H9 (cell line): ENCODE data around the gene IL26. TPM values are rescaled to one million over a fixed set of nuclear protein-coding genes. Genes with fewer than 3 reads are reported as not detected.

ENCODE experiments used
- DNase-seq: peaks from one replicate; pipeline ENCODE4 v3.0.0-alpha.2; 2017
- H2AFZ ChIP-seq: one replicate; pipeline ENCODE4 v1.6.1; 2013; ENCODE audit warnings: mild to moderate bottlenecking, low read length, control low read depth, moderate library complexity
- H2AK5ac ChIP-seq: 2 replicates; pipeline ENCODE4 v1.6.1; 2013; ENCODE audit warnings: low read length, control low read depth, mixed read lengths; ENCODE audit not compliant: insufficient read length
- H2BK120ac ChIP-seq: one replicate; pipeline ENCODE4 v1.6.1; 2013; ENCODE audit warnings: low read depth, mild to moderate bottlenecking, low read length, control low read depth, inconsistent platforms; ENCODE audit not compliant: poor library complexity, severe bottlenecking
- H2BK12ac ChIP-seq: 2 replicates; pipeline ENCODE4 v1.6.1; 2013; ENCODE audit warnings: low read length, control low read depth, mixed read lengths, low read depth; ENCODE audit not compliant: insufficient read length
- H2BK15ac ChIP-seq: 2 replicates; pipeline ENCODE4 v1.6.1; 2013; ENCODE audit warnings: low read depth, low read length, control low read depth
- H2BK20ac ChIP-seq: one replicate; pipeline ENCODE4 v1.6.1; 2013; ENCODE audit warnings: low read depth, mild to moderate bottlenecking, low read length, control low read depth, inconsistent platforms; ENCODE audit not compliant: poor library complexity, severe bottlenecking
- H2BK5ac ChIP-seq: 2 replicates; pipeline ENCODE4 v1.6.1; 2013; ENCODE audit warnings: low read length, control low read depth, mixed read lengths; ENCODE audit not compliant: insufficient read length
- H3K14ac ChIP-seq: 2 replicates; pipeline ENCODE4 v1.6.1; 2013; ENCODE audit warnings: low read length, control low read depth; ENCODE audit not compliant: insufficient read depth
- H3K18ac ChIP-seq: 2 replicates; pipeline ENCODE4 v1.6.1; 2013; ENCODE audit warnings: low read depth, mild to moderate bottlenecking, mixed read lengths, low read length, control low read depth; ENCODE audit not compliant: insufficient read length
- H3K23ac ChIP-seq: 2 replicates; pipeline ENCODE4 v1.6.1; 2013; ENCODE audit warnings: low read length, control low read depth, mixed read lengths, low read depth; ENCODE audit not compliant: insufficient read length
- H3K23me2 ChIP-seq: 2 replicates; pipeline ENCODE4 v1.6.1; 2013; ENCODE audit warnings: low read depth, mild to moderate bottlenecking, mixed read lengths, low read length, control low read depth; ENCODE audit not compliant: insufficient read length, poor library complexity, severe bottlenecking
- H3K27ac ChIP-seq: 2 replicates; pipeline ENCODE4 v1.5.1; 2013; ENCODE audit warnings: low read length, control low read depth, mixed read lengths, low read depth; ENCODE audit not compliant: insufficient read length
- H3K27me3 ChIP-seq: 2 replicates; pipeline ENCODE4 v1.6.1; 2013; ENCODE audit warnings: low read length, control low read depth, inconsistent platforms; ENCODE audit not compliant: insufficient read depth
- H3K4ac ChIP-seq: 2 replicates; pipeline ENCODE4 v1.6.1; 2013; ENCODE audit warnings: low read depth, mild to moderate bottlenecking, control low read depth, inconsistent platforms, low read length, moderate library complexity
- H3K4me1 ChIP-seq: 2 replicates; pipeline ENCODE4 v1.6.1; 2013; ENCODE audit warnings: low read length, control low read depth, inconsistent platforms; ENCODE audit not compliant: insufficient read depth
- H3K4me2 ChIP-seq: 2 replicates; pipeline ENCODE4 v1.6.1; 2013; ENCODE audit warnings: low read length, control low read depth, mixed read lengths; ENCODE audit not compliant: insufficient read length, insufficient read depth
- H3K56ac ChIP-seq: 2 replicates; pipeline ENCODE4 v1.6.1; 2013; ENCODE audit warnings: low read depth, mild to moderate bottlenecking, mixed read lengths, low read length, control low read depth; ENCODE audit not compliant: insufficient read length
- H3K79me1 ChIP-seq: 2 replicates; pipeline ENCODE4 v1.6.1; 2013; ENCODE audit warnings: low read depth, mild to moderate bottlenecking, moderate library complexity, low read length, control low read depth, inconsistent platforms; ENCODE audit not compliant: insufficient read depth, poor library complexity, severe bottlenecking
- H3K79me2 ChIP-seq: 2 replicates; pipeline ENCODE4 v1.6.1; 2013; ENCODE audit warnings: low read length, control low read depth, inconsistent platforms; ENCODE audit not compliant: insufficient read depth
- H3K9ac ChIP-seq: 2 replicates; pipeline ENCODE4 v1.6.1; 2013; ENCODE audit warnings: low read length, control low read depth, mixed read lengths; ENCODE audit not compliant: insufficient read length; ENCODE audit errors: extremely low read depth
- H3K9me3 ChIP-seq: one replicate; pipeline ENCODE4 v1.6.1; 2013; ENCODE audit warnings: low read depth, low read length, inconsistent platforms; ENCODE audit not compliant: control insufficient read depth
- H3T11ph ChIP-seq: one replicate; pipeline ENCODE4 v1.6.1; 2013; ENCODE audit warnings: mild to moderate bottlenecking, low read length, control low read depth, inconsistent platforms
- H4K20me1 ChIP-seq: one replicate; pipeline ENCODE4 v1.6.1; 2013; ENCODE audit not compliant: control insufficient read depth, insufficient read length, insufficient read depth
- H4K5ac ChIP-seq: 2 replicates; pipeline ENCODE4 v1.6.1; 2013; ENCODE audit warnings: low read depth, mild to moderate bottlenecking, mixed read lengths, low read length, control low read depth; ENCODE audit not compliant: insufficient read length
- H4K8ac ChIP-seq: replicated peaks from 2 replicates; pipeline ENCODE4 v1.6.1; 2013; ENCODE audit warnings: low read length, control low read depth, mixed read lengths, low read depth; ENCODE audit not compliant: insufficient read length
- H4K91ac ChIP-seq: 2 replicates; pipeline ENCODE4 v1.6.1; 2013; ENCODE audit warnings: low read depth, mild to moderate bottlenecking, moderate library complexity, mixed read lengths, low read length, control low read depth; ENCODE audit not compliant: insufficient read length
- H3K27ac Mint-ChIP-seq, 3 experiments: 2 replicates in 2 of 3; 3 replicates in 1 of 3; pipeline ENCODE4 v1.8.0; 2020 to 2021; ENCODE audit warnings: mixed read lengths in 3 of 3, mild to moderate bottlenecking in 1 of 3, moderate library complexity in 1 of 3
- H3K27me3 Mint-ChIP-seq: 2 replicates; pipeline ENCODE4 v1.8.0; 2021; ENCODE audit warnings: low read depth, mild to moderate bottlenecking, moderate library complexity, mixed read lengths
- H3K36me3 Mint-ChIP-seq, 3 experiments: 2 replicates in 2 of 3; 3 replicates in 1 of 3; pipeline ENCODE4 v1.8.0; 2020 to 2021; ENCODE audit warnings: low read depth in 3 of 3, mixed read lengths in 3 of 3; ENCODE audit not compliant: insufficient read depth in 1 of 3
- H3K4me1 Mint-ChIP-seq, 2 experiments: 2 replicates each; pipeline ENCODE4 v1.8.0; 2020; ENCODE audit warnings: mixed read lengths in 2 of 2
- H3K4me3 Mint-ChIP-seq, 2 experiments: 2 replicates in 1 of 2; 3 replicates in 1 of 2; pipeline ENCODE4 v1.8.0; 2020 to 2021; ENCODE audit warnings: mild to moderate bottlenecking in 2 of 2, mixed read lengths in 2 of 2, moderate library complexity in 1 of 2
- H3K9me3 Mint-ChIP-seq, 2 experiments: 2 replicates in 1 of 2; 3 replicates in 1 of 2; pipeline ENCODE4 v1.8.0; 2020; ENCODE audit warnings: mild to moderate bottlenecking in 2 of 2, mixed read lengths in 2 of 2, moderate library complexity in 1 of 2
- WGBS: extraction: QIAGEN DNeasy Blood & Tissue Kit; methylation state at CpG from one replicate; pipeline ENCODE4 v1.1.7; 2013; ENCODE audit warnings: missing lambda C conversion rate, low lambda C conversion rate, mixed read lengths; ENCODE audit not compliant: insufficient read length; ENCODE audit errors: extremely low coverage; 5-methylcytosine and 5-hydroxymethylcytosine counted together
- total RNA-seq: library from RNA; stranded (reverse); gene quantifications from 2 replicates; pipeline ENCODE4 v1.2.1, GENCODE V29; 2021
- TF ChIP-seq, protein P1 (sequence below): fragments of 200-600 bp; sonication (generic); conservative IDR thresholded peaks from 3 replicates; pipeline ENCODE4 v1.8.0; 2021; ENCODE audit warnings: antibody characterized with exemption, mild to moderate bottlenecking

The IL26 gene
- total RNA-seq, 1 experiment from 2014 or later, result not detected

DNA sequence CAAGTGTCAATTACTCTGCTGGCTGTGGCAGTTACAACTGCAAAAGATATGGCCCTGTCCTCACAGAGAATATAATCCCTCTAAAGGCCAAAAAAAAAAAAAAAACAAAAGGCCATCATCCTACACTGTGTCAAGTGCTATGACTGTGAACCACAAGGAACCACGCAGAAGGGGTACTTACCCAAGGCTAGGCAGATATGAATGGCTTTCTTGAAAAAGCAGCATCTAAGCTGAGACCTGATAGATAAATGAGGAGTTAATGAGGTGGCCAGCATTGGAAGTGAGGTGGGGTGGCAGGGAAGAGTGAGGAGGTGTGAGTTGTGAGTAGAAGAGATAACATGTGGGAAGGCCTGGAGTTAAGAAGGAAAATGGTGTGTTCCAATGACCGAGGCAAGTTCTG, 44.2 kb upstream of the IL26 start:
- no peak overlapping the region for H3K18ac ChIP-seq
- no peaks in the 10 kb centered on the region for H4K20me1 ChIP-seq
- no peak overlapping the region for H2BK12ac ChIP-seq
- no peak overlapping the region for H3K4me2 ChIP-seq
- H2BK120ac ChIP-seq, result no peak overlapping the region
- no peak overlapping the region for H4K8ac ChIP-seq
- H3K27ac Mint-ChIP-seq, result no peak overlapping the region; a peak in 1 of 7 replicates
- H2AK5ac ChIP-seq, result no peak overlapping the region
- no peak overlapping the region for H4K91ac ChIP-seq
- H3K9me3 ChIP-seq, result no peaks in the 10 kb centered on the region
- H3K9ac ChIP-seq, result no peak overlapping the region
- no peaks in the 10 kb centered on the region; a peak in 1 of 4 replicates for H3K4me1 Mint-ChIP-seq
- no peaks in the 10 kb centered on the region for H3K36me3 Mint-ChIP-seq
- H2BK5ac ChIP-seq, result no peak overlapping the region
- no peaks in the 10 kb centered on the region for H3K79me2 ChIP-seq
- no peak overlapping the region for H2AFZ ChIP-seq
- no peak overlapping the region for H4K5ac ChIP-seq
- TF ChIP-seq, protein P1, sequence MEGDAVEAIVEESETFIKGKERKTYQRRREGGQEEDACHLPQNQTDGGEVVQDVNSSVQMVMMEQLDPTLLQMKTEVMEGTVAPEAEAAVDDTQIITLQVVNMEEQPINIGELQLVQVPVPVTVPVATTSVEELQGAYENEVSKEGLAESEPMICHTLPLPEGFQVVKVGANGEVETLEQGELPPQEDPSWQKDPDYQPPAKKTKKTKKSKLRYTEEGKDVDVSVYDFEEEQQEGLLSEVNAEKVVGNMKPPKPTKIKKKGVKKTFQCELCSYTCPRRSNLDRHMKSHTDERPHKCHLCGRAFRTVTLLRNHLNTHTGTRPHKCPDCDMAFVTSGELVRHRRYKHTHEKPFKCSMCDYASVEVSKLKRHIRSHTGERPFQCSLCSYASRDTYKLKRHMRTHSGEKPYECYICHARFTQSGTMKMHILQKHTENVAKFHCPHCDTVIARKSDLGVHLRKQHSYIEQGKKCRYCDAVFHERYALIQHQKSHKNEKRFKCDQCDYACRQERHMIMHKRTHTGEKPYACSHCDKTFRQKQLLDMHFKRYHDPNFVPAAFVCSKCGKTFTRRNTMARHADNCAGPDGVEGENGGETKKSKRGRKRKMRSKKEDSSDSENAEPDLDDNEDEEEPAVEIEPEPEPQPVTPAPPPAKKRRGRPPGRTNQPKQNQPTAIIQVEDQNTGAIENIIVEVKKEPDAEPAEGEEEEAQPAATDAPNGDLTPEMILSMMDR, result no peak
- no peak overlapping the region for H3K56ac ChIP-seq
- no peak overlapping the region for H3K4ac ChIP-seq
- H3K4me1 ChIP-seq, result no peaks in the 10 kb centered on the region
- DNase-seq, result no peak
- H3K79me1 ChIP-seq, result no peaks in the 10 kb centered on the region
- H3K23me2 ChIP-seq, result no peaks in the 10 kb centered on the region
- no peak overlapping the region for H3K14ac ChIP-seq
- no CpG with 5 or more reads among the region's 2 CpGs for WGBS
- no peak overlapping the region for H2BK20ac ChIP-seq
- no peaks in the 10 kb centered on the region; the same call in 1 of the 2 replicates for H3K27me3 Mint-ChIP-seq
- no peak overlapping the region for H2BK15ac ChIP-seq
- no peak overlapping the region for H3K27ac ChIP-seq
- H3K9me3 Mint-ChIP-seq, result no peaks in the 10 kb centered on the region
- no peaks in the 10 kb centered on the region for H3K27me3 ChIP-seq
- no peak overlapping the region for H3K4me3 Mint-ChIP-seq
- no peak overlapping the region for H3K23ac ChIP-seq
- H3T11ph ChIP-seq, result no peak overlapping the region
